SK-N-MC (cell line): Measurements from ENCODE around the gene LAMC3.

Experiments used
- DNase-seq: peaks from one replicate; pipeline ENCODE4 v3.0.0-alpha.2; 2011; ENCODE audit warnings: low read depth, low spot score
- H3K27ac ChIP-seq: fragments of 200-600 bp; sonication (generic); 2 replicates; pipeline ENCODE4 v1.5.1; 2016; ENCODE audit warnings: mixed run types
- H3K36me3 ChIP-seq: fragments of 200-600 bp; sonication (generic); 2 replicates; pipeline ENCODE4 v1.6.1; 2017; ENCODE audit warnings: antibody characterized with exemption, low read length, mixed read lengths; ENCODE audit not compliant: insufficient read depth
- H3K4me3 ChIP-seq: fragments of 200-600 bp; sonication (generic); 2 replicates; pipeline ENCODE4 v1.5.1; 2016
- H3K9ac ChIP-seq: fragments of 200-600 bp; sonication (generic); 2 replicates; pipeline ENCODE4 v1.8.0; 2017; ENCODE audit warnings: mixed run types, mixed read lengths; ENCODE audit not compliant: insufficient read length
- H3K9me3 ChIP-seq: fragments of 200-600 bp; sonication (generic); 2 replicates; pipeline ENCODE4 v1.6.1; 2017; ENCODE audit warnings: low read depth, mild to moderate bottlenecking, antibody characterized with exemption, low read length, moderate library complexity, mixed read lengths
- EZH2 ChIP-seq: fragments of 200-600 bp; sonication (generic); IDR thresholded peaks from one replicate; pipeline ENCODE4 v1.6.1; 2017; ENCODE audit warnings: antibody characterized with exemption
- FOXP2 ChIP-seq: optimal IDR thresholded peaks from 2 replicates; pipeline ENCODE3; 2011; ENCODE audit warnings: mild to moderate bottlenecking, moderate library complexity; ENCODE audit not compliant: insufficient read depth; ENCODE audit errors: extremely low read length, control extremely low read depth
- POLR2AphosphoS5 ChIP-seq: IDR thresholded peaks from 2 replicates; pipeline ENCODE4 v1.6.1; 2012; ENCODE audit warnings: mild to moderate bottlenecking, low read depth, low read length, borderline replicate concordance

The LAMC3 gene

GRCh38 chr9:130988905-130989304 is 20.1 kb upstream of the LAMC3 start:
- no peak overlapping the region for H3K27ac ChIP-seq
- no peak for TF ChIP-seq POLR2AphosphoS5
- TF ChIP-seq EZH2, result no peak
- TF ChIP-seq FOXP2, result no peak
- H3K36me3 ChIP-seq, result no peaks in the 10 kb centered on the region
- no peak for DNase-seq
- no peaks in the 10 kb centered on the region for H3K9me3 ChIP-seq
- H3K4me3 ChIP-seq, result no peak overlapping the region
- H3K9ac ChIP-seq, result no peak overlapping the region

GRCh38 chr9:130989391-130989790 is 19.6 kb upstream of the LAMC3 start:
- no peak overlapping the region for H3K9ac ChIP-seq
- no peak overlapping the region for H3K4me3 ChIP-seq
- no peak for TF ChIP-seq POLR2AphosphoS5
- no peak for TF ChIP-seq FOXP2
- no peak for TF ChIP-seq EZH2
- no peak overlapping the region for H3K27ac ChIP-seq
- no peaks in the 10 kb centered on the region for H3K9me3 ChIP-seq
- no peaks in the 10 kb centered on the region for H3K36me3 ChIP-seq
- no peak for DNase-seq

GRCh38 chr9:130989891-130990290 is 19.1 kb upstream of the LAMC3 start:
- no peak overlapping the region for H3K27ac ChIP-seq
- H3K36me3 ChIP-seq, result no peaks in the 10 kb centered on the region
- H3K4me3 ChIP-seq, result no peak overlapping the region
- no peaks in the 10 kb centered on the region for H3K9me3 ChIP-seq
- DNase-seq, result no peak
- TF ChIP-seq POLR2AphosphoS5 (no peak), EZH2 (no peak), FOXP2 (no peak)
- H3K9ac ChIP-seq, result no peak overlapping the region

GRCh38 chr9:130990306-130990977 is 18.5 kb upstream of the LAMC3 start:
- no peak overlapping the region for H3K4me3 ChIP-seq
- H3K9me3 ChIP-seq, result no peaks in the 10 kb centered on the region
- no peak overlapping the region for H3K27ac ChIP-seq
- DNase-seq, result no peak
- H3K36me3 ChIP-seq, result no peaks in the 10 kb centered on the region
- H3K9ac ChIP-seq, result no peak overlapping the region
- TF ChIP-seq POLR2AphosphoS5 (no peak), FOXP2 (no peak), EZH2 (no peak)

- TF ChIP-seq FOXP2 (no peak), EZH2 (no peak), POLR2AphosphoS5 (no peak)
- Histone ChIP-seq H3K9ac (no peak overlapping the region), H3K36me3 (no peaks in the 10 kb centered on the region), H3K9me3 (no peaks in the 10 kb centered on the region), H3K27ac (no peak overlapping the region), H3K4me3 (no peak overlapping the region)
- no peak for DNase-seq
Observed at GRCh38 chr9:130990978-130991777, 17.8 kb upstream of the LAMC3 start.

GRCh38 chr9:130991778-130992681 is 16.9 kb upstream of the LAMC3 start:
- H3K9ac ChIP-seq, result no peak overlapping the region
- TF ChIP-seq EZH2 (no peak), POLR2AphosphoS5 (no peak), FOXP2 (no peak)
- no peaks in the 10 kb centered on the region for H3K36me3 ChIP-seq
- no peak overlapping the region for H3K4me3 ChIP-seq
- DNase-seq, result no peak
- H3K9me3 ChIP-seq, result no peaks in the 10 kb centered on the region
- H3K27ac ChIP-seq, result no peak overlapping the region

- TF ChIP-seq FOXP2 (no peak), EZH2 (no peak), POLR2AphosphoS5 (no peak)
- H3K4me3 ChIP-seq, result no peak overlapping the region
- H3K36me3 ChIP-seq, result no peaks in the 10 kb centered on the region
- H3K9ac ChIP-seq, result no peak overlapping the region
- H3K27ac ChIP-seq, result no peak overlapping the region
- no peak for DNase-seq
- no peaks in the 10 kb centered on the region for H3K9me3 ChIP-seq
Observed at GRCh38 chr9:130992682-130993032, 16.3 kb upstream of the LAMC3 start.

GRCh38 chr9:130993303-130994030 is 15.5 kb upstream of the LAMC3 start:
- H3K9me3 ChIP-seq, result no peaks in the 10 kb centered on the region
- H3K27ac ChIP-seq, result no peak overlapping the region
- no peak for DNase-seq
- TF ChIP-seq FOXP2 (no peak), POLR2AphosphoS5 (no peak), EZH2 (no peak)
- H3K9ac ChIP-seq, result no peak overlapping the region
- H3K4me3 ChIP-seq, result no peak overlapping the region
- no peaks in the 10 kb centered on the region for H3K36me3 ChIP-seq
